ENCODE data around the gene PDE10A. TPM values are rescaled to one million over a fixed set of nuclear protein-coding genes. Genes with fewer than 3 reads are reported as not detected.

The PDE10A gene
- total and polyA plus RNA-seq, 9 donors, result 5.5 to 10.9 (median 8.0) TPM

DNA sequence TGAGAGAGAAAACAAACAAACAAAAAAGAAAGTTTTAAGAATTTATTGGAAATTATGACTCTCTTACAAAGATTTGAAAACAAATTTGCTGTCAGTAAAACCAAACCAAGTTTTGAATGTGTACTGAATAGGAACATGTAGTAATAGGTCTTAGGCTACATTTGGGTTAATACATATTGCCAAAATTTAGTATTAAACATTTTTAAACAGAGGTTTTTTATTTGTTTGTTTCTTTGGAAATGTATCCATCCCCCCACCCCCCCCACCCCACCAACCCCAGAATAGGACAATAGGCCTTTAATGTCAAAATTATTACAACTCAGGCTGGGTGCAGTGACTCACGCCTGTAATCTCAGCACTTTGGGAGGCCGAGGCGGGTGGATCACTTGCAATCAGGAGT, 356.1 kb downstream of the PDE10A start:
- peaks cover 7% of the 10 kb centered on the region for H3K4me1 ChIP-seq (ENCODE audit: control insufficient read depth, insufficient read depth, low read length)
- H3K27ac ChIP-seq (ENCODE audit: low read length), result no peak overlapping the region
- H3K4me3 ChIP-seq (ENCODE audit: low read length), result no peak overlapping the region
- peaks cover 2% of the 10 kb centered on the region for H3K27me3 ChIP-seq (ENCODE audit: control insufficient read depth, insufficient read depth, low read length)
- no peak for DNase-seq
- no peaks in the 10 kb centered on the region for H3K36me3 ChIP-seq (ENCODE audit: control insufficient read depth, insufficient read depth, low read length)
- 90% methylated on average over 3 of the region's 3 CpGs for WGBS (ENCODE audit: insufficient coverage)
- no peaks in the 10 kb centered on the region for H3K9me3 ChIP-seq (replicated peaks; ENCODE audit: control insufficient read depth, low read depth, low read length)

DNA sequence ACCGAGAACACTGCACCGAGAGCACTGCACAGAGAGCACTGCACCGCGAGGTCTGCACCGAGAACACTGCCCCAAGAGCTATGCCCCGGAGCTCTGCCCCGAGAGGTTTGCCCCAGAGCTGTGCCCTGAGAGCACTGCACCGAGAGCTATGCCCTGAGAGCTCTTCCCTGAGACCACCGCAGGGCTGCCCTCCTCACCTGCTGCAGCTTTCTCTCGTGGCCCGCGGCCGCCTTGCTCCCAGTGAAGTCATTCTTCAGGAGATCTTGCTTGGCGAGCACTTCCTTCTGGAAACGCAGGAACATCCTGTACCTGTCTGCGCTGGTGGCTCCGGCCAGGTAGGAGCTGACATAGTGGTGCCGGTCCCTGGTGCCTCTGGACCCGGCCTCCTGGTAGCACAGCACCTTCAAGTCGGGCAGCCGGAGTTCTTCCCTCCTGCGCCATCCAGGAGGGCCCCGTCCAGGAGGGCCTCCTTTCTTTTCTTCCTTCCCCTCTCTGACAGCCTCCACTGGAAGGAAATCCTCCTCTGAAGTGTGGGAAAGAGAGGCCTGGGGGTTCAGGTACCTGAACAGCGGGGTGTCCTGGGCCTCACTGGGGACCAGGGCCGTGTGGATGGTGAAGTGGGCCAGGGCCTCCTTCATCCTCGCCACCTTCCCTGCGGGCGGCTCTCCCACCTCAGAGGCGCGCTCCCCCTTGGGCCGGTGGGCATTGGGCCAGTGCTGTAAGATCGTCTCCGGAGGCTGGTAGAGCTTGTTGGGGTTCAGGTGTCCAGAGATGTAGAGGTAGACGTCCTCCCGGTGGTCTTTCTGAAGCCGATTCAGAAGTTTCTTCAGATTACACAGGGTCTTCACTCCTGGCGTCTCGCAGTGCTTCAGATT, 361.4 kb downstream of the PDE10A start:
- WGBS (ENCODE audit: insufficient coverage), result 94% methylated on average over 33 of the region's 38 CpGs
- H3K4me3 ChIP-seq (ENCODE audit: low read length), result no peak overlapping the region
- no peaks in the 10 kb centered on the region for H3K27me3 ChIP-seq (ENCODE audit: control insufficient read depth, insufficient read depth, low read length)
- no peaks in the 10 kb centered on the region for H3K9me3 ChIP-seq (replicated peaks; ENCODE audit: control insufficient read depth, low read depth, low read length)
- DNase-seq, result no peak
- H3K4me1 ChIP-seq (ENCODE audit: control insufficient read depth, insufficient read depth, low read length), result no peaks in the 10 kb centered on the region
- no peaks in the 10 kb centered on the region for H3K36me3 ChIP-seq (ENCODE audit: control insufficient read depth, insufficient read depth, low read length)
- no peak overlapping the region for H3K27ac ChIP-seq (ENCODE audit: low read length)

DNA sequence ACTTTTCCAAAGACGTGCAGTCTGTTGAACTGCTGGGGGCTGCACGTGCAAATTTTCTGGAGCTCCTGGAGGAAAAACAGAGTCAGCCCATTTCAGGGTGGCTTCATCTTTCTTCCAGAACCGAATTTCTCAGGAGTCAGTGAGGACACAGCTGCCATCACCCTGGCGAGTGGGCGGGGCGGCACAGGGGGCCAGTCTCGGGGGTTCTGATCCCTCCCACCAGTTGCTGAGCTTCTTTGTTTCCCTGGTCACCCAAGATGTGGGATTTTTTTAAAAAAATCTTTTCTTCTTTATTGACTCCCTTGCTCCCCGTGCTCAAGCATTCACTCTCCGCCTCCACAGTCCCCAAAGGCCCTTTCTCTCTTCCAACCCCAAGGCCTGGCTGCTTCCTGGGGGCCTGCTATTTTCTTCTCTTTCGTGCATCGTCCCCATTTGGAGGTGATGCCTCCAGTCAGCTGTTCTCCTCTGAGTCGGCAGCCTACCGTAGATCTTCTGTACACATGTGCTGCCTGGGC, 362.6 kb downstream of the PDE10A start:
- H3K27ac ChIP-seq (ENCODE audit: low read length), result no peak overlapping the region
- H3K27me3 ChIP-seq (ENCODE audit: control insufficient read depth, insufficient read depth, low read length), result no peaks in the 10 kb centered on the region
- H3K36me3 ChIP-seq (ENCODE audit: control insufficient read depth, insufficient read depth, low read length), result no peaks in the 10 kb centered on the region
- DNase-seq, result no peak
- 67% methylated on average over 9 of the region's 13 CpGs for WGBS (ENCODE audit: insufficient coverage)
- no peaks in the 10 kb centered on the region for H3K9me3 ChIP-seq (replicated peaks; ENCODE audit: control insufficient read depth, low read depth, low read length)
- H3K4me1 ChIP-seq (ENCODE audit: control insufficient read depth, insufficient read depth, low read length), result no peaks in the 10 kb centered on the region
- no peak overlapping the region for H3K4me3 ChIP-seq (ENCODE audit: low read length)

DNA sequence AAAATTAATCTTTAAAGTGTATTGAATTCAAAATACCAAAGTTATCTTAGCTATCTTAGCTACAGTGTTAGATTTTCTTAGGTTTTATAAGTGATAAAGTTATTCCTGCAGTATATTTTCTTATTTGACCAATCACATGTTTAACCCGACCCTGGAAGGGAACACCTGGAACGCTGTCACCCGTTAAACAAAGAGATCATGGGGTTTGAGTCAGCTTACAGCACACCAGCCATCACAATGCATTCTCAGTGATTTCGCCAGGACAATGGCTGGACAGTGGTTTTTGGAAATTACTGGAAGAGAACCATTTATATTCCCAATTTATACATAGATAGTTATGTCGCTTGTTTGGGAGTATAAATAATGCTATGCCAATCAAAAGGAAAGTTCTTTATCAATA, 364.2 kb downstream of the PDE10A start:
- no peak overlapping the region for H3K27ac ChIP-seq (ENCODE audit: low read length)
- DNase-seq, result no peak
- H3K4me1 ChIP-seq (ENCODE audit: control insufficient read depth, insufficient read depth, low read length), result no peaks in the 10 kb centered on the region
- no peaks in the 10 kb centered on the region for H3K9me3 ChIP-seq (replicated peaks; ENCODE audit: control insufficient read depth, low read depth, low read length)
- WGBS (ENCODE audit: insufficient coverage), result no CpG with 5 or more reads among the region's 5 CpGs
- no peak overlapping the region for H3K4me3 ChIP-seq (ENCODE audit: low read length)
- no peaks in the 10 kb centered on the region for H3K27me3 ChIP-seq (ENCODE audit: control insufficient read depth, insufficient read depth, low read length)
- no peaks in the 10 kb centered on the region for H3K36me3 ChIP-seq (ENCODE audit: control insufficient read depth, insufficient read depth, low read length)

- Histone ChIP-seq H3K27ac (ENCODE audit: low read length) (no peak overlapping the region), H3K9me3 (replicated peaks; ENCODE audit: control insufficient read depth, low read depth, low read length) (no peaks in the 10 kb centered on the region), H3K27me3 (ENCODE audit: control insufficient read depth, insufficient read depth, low read length) (no peaks in the 10 kb centered on the region), H3K4me1 (ENCODE audit: control insufficient read depth, insufficient read depth, low read length) (no peaks in the 10 kb centered on the region), H3K4me3 (ENCODE audit: low read length) (no peak overlapping the region), H3K36me3 (ENCODE audit: control insufficient read depth, insufficient read depth, low read length) (no peaks in the 10 kb centered on the region)
- no peak for DNase-seq
- 94% methylated on average over 3 of the region's 6 CpGs for WGBS (ENCODE audit: insufficient coverage)
These were observed 364.6 kb downstream of the PDE10A start for GRCh38 chr6:165298402-165298801.

DNA sequence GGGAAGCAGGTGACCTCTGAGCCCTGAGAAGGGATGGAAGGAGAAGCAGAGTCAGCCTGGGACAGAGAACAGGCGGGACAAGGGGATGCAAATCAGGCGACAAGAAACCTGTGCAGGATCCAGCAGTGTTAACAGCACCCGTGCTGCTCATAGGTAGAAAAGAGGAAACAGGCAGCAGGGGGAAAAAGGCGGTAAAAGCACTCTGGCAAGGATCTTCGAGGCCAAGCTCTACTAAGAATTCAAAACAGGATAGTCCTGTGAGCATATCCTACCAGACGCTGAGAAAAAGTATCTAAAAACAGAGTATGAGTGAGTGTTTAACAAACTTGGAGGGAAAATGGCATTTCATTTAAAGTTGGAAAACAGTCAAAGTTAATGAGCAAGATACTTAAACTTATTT, 370.4 kb downstream of the PDE10A start:
- no peak overlapping the region for H3K4me3 ChIP-seq (ENCODE audit: low read length)
- H3K27me3 ChIP-seq (ENCODE audit: control insufficient read depth, insufficient read depth, low read length), result no peaks in the 10 kb centered on the region
- no peaks in the 10 kb centered on the region for H3K4me1 ChIP-seq (ENCODE audit: control insufficient read depth, insufficient read depth, low read length)
- DNase-seq, result no peak
- WGBS (ENCODE audit: insufficient coverage), result 68% methylated on average over 5 of the region's 6 CpGs
- no peaks in the 10 kb centered on the region for H3K36me3 ChIP-seq (ENCODE audit: control insufficient read depth, insufficient read depth, low read length)
- no peaks in the 10 kb centered on the region for H3K9me3 ChIP-seq (replicated peaks; ENCODE audit: control insufficient read depth, low read depth, low read length)
- H3K27ac ChIP-seq (ENCODE audit: low read length), result no peak overlapping the region

Measured in muscle of leg (tissue), 11 donors.